Measurements from ENCODE around the gene ACTN1. TPM values are rescaled to one million over a fixed set of nuclear protein-coding genes. Genes with fewer than 3 reads are reported as not detected.

Gene ACTN1
- total and polyA plus RNA-seq, 2 of the 8 experiments (the other 6 are each of a cell fraction or from before 2014, with no cell fraction given): 236 to 262 TPM

DNA sequence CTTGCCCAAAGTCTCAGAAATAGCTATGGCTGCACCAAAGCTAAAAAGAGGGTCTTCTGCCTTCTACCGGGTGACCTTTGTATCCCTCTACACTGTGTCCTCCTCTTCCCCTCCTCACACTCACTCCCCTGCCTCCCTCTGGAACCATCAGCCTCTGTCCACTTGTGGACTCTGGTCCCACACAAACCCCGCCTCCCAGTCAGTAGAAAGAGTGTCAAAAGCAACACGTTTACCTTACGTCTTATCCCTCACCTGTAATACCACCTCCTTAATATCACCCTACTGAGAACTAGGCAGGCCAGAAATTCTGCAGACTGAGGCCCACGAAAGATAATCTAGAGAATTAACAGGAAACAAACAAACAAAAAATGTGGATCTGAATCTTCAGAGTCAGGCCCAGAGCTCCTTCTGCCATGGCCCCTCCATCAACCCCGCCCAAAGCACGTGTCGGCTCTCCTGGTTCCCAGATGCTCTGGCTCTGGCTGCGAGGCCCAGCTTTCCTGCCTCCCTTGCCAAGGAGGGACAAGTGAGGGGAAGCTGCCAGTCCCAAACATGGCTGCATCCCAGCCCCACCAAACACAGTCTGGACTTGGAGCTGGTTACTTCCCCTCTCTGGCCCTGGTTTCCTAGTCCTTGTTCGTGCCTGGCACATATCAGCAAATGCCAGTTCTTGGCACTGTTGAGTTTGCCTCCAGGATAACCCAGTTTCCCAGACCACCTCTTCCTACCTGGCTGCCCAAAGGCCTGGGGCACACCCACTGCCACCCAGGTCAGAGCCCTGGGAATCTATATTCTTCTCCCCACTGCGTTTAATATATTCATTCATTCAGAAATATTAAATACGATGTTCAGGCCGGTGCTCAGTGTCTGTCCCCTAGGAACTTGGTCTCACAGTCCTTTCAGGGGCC is 2.7 kb downstream of the ACTN1 start:
- H4K20me1 ChIP-seq (replicated peaks in 1 of 2; ENCODE audit: control insufficient read depth in 1 of 2, insufficient read depth in 2 of 2, low read length in 2 of 2): peaks cover 20 to 29% of the 10 kb centered on the region in 2 experiments
- peaks cover 4 to 24% (median 14%) of the 10 kb centered on the region in 4 experiments for H3K4me1 ChIP-seq (replicated peaks in 1 of 4; ENCODE audit: control insufficient read depth in 3 of 4, insufficient read depth in 4 of 4, low read length in 3 of 4)
- no peak overlapping the region for H4K91ac ChIP-seq (replicated peaks; ENCODE audit: insufficient read length, low read length)
- CTCF ChIA-PET (ENCODE audit: partially characterized antibody): interaction anchor here (0.6 to 2.2 kb wide), 15 partner anchors 9 to 80 kb away, joined by 3 to 7 read pairs (median 4); no protein-coding TSS in a partner anchor
- peak overlapping the region; percentile 35 for H2BK5ac ChIP-seq (ENCODE audit: low read depth, low read length)
- H3K79me2 ChIP-seq (ENCODE audit: control insufficient read depth in 1 of 2, insufficient read depth in 2 of 2, low read length in 2 of 2): peaks cover 44 to 71% of the 10 kb centered on the region in 2 experiments
- H2BK12ac ChIP-seq (ENCODE audit: low read depth, low read length): no peak overlapping the region; the same call in 1 of the 2 replicates
- WGBS, 2 experiments (ENCODE audit: extremely low coverage in 1 of 2, insufficient coverage in 1 of 2, insufficient read length in 1 of 2, insufficient replicate concordance in 2 of 2, low coverage in 1 of 2, low lambda C conversion rate in 2 of 2, missing lambda C conversion rate in 1 of 2): 86% methylated on average over 13 of the region's 13 CpGs; no CpG with 5 or more reads in 1 of the 2 experiments
- no peak for TF ChIP-seq RAD21 (IDR thresholded peaks at IDR 0.05 in 1 of 2, conservative IDR thresholded peaks at IDR 0.05 in 1 of 2; ENCODE audit: low read depth in 2 of 2, low read length in 2 of 2)
- TF ChIP-seq POU5F1 (IDR thresholded peaks at IDR 0.05; ENCODE audit: low read depth, low read length): no peak
- TF ChIP-seq, protein P1, sequence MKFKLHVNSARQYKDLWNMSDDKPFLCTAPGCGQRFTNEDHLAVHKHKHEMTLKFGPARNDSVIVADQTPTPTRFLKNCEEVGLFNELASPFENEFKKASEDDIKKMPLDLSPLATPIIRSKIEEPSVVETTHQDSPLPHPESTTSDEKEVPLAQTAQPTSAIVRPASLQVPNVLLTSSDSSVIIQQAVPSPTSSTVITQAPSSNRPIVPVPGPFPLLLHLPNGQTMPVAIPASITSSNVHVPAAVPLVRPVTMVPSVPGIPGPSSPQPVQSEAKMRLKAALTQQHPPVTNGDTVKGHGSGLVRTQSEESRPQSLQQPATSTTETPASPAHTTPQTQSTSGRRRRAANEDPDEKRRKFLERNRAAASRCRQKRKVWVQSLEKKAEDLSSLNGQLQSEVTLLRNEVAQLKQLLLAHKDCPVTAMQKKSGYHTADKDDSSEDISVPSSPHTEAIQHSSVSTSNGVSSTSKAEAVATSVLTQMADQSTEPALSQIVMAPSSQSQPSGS (IDR thresholded peaks at IDR 0.05; ENCODE audit: low read length): no peak
- no peak for TF ChIP-seq TAF1 (IDR thresholded peaks at IDR 0.05; ENCODE audit: low read depth, low read length)
- TF ChIP-seq ZNF274 (IDR thresholded peaks at IDR 0.05; ENCODE audit: borderline replicate concordance, extremely low read depth, low read length): no peak
- TF ChIP-seq RNF2 (IDR thresholded peaks at IDR 0.05; ENCODE audit: borderline replicate concordance, low read depth, low read length, missing control alignments, poor library complexity, severe bottlenecking): no peak
- no peak overlapping the region for H3K18ac ChIP-seq (ENCODE audit: extremely low read depth, low read length)
- H3K4me3 ChIP-seq (ENCODE audit: extremely low read depth in 1 of 4, insufficient read depth in 2 of 4, low read depth in 3 of 4, low read length in 4 of 4): peak overlapping the region in 2 of 4 experiments; percentile 85 to 99; a peak in 5 of 8 replicates
- no peak overlapping the region for H4K8ac ChIP-seq (ENCODE audit: extremely low read depth, insufficient read depth, low read length)
- peaks cover 3% of the 10 kb centered on the region; the same call in 1 of the 2 replicates for H3K23me2 ChIP-seq (ENCODE audit: low read depth, low read length)
- no peak overlapping the region for H3K23ac ChIP-seq (ENCODE audit: insufficient read length)
- H2AFZ ChIP-seq (ENCODE audit: low read length): no peak overlapping the region
- peak overlapping the region; percentile 5; the same call in 1 of the 2 replicates for H2AK5ac ChIP-seq (ENCODE audit: low read depth, low read length)
- H3K79me1 ChIP-seq (ENCODE audit: low read depth, low read length): peaks cover 29% of the 10 kb centered on the region
- no peak for FAIRE-seq
- H2BK20ac ChIP-seq (ENCODE audit: low read length): no peak overlapping the region
- no peak overlapping the region for H3K14ac ChIP-seq (ENCODE audit: insufficient read length)
- H4K5ac ChIP-seq (ENCODE audit: insufficient read length, low read depth, low read length): no peak overlapping the region
- H2BK15ac ChIP-seq (ENCODE audit: low read length): peak overlapping the region; percentile 53; the same call in 1 of the 2 replicates
- peak overlapping the region; percentile 79 to 92; a peak in 3 of 4 replicates for H3K4me2 ChIP-seq (ENCODE audit: insufficient read depth in 1 of 2, low read depth in 2 of 2, low read length in 2 of 2)
- no peak overlapping the region for H3K56ac ChIP-seq (replicated peaks; ENCODE audit: insufficient read length, low read depth, low read length)
- H2BK120ac ChIP-seq (replicated peaks; ENCODE audit: low read depth, low read length): no peak overlapping the region
- peak overlapping the region in 1 of 4 experiments; percentile 26; a peak in 3 of 7 replicates for H3K9ac ChIP-seq (replicated peaks in 1 of 4; ENCODE audit: extremely low read depth in 1 of 4, low read depth in 3 of 4, low read length in 3 of 4)
- H3K27me3 ChIP-seq (replicated peaks in 1 of 4; ENCODE audit: control insufficient read depth in 3 of 4, extremely low read depth in 1 of 4, insufficient read depth in 3 of 4, low read length in 3 of 4): no peaks in the 10 kb centered on the region
- peaks cover 0 to 32% (median 11%) of the 10 kb centered on the region in 4 experiments; a peak in 6 of 8 replicates for H3K36me3 ChIP-seq (ENCODE audit: control insufficient read depth in 2 of 4, insufficient read depth in 4 of 4, low read length in 3 of 4)
- no peaks in the 10 kb centered on the region for H3K9me3 ChIP-seq (ENCODE audit: insufficient read depth in 2 of 2, low read depth in 1 of 2, low read length in 1 of 2)
- peak overlapping the region; percentile 33; the same call in 1 of the 2 replicates for H3K27ac ChIP-seq (ENCODE audit: low read depth, low read length)
- no peak for DNase-seq (ENCODE audit: low read depth in 1 of 2, low spot score in 2 of 2)
- POLR2A ChIA-PET (ENCODE audit: partially characterized antibody): interaction anchor here (0.8 to 4.0 kb wide), 18 partner anchors 11 to 117 kb away, joined by 3 to 29 read pairs (median 4); no protein-coding TSS in a partner anchor
- H3K4ac ChIP-seq (replicated peaks; ENCODE audit: insufficient read length, low read depth, low read length): no peak overlapping the region

Data from H1 (cell line).